Fibroblast of villous mesenchyme (primary cell): ENCODE results near the gene IFNGR2. TPM values are rescaled to one million over a fixed set of nuclear protein-coding genes. Genes with fewer than 3 reads are reported as not detected.

Experiments used
- DNase-seq: peaks from one replicate; pipeline ENCODE4 v3.0.0-alpha.2; 2010; ENCODE audit warnings: low read depth
- H3K4me3 ChIP-seq: 2 replicates; pipeline ENCODE4 v1.5.1; 2011; ENCODE audit warnings: low read depth, mild to moderate bottlenecking, low read length
- total RNA-seq: library from RNA; depleted of rRNA; stranded (reverse); fragments of >200 nt; gene quantifications from 2 replicates; pipeline ENCODE4 v1.2.3, GENCODE V29; 2012
- TF ChIP-seq, protein P1 (sequence below): IDR thresholded peaks from 2 replicates; pipeline ENCODE4 v1.5.1; 2012; ENCODE audit warnings: low read depth, mild to moderate bottlenecking, low read length; ENCODE audit not compliant: insufficient read depth

The IFNGR2 gene, protein sequence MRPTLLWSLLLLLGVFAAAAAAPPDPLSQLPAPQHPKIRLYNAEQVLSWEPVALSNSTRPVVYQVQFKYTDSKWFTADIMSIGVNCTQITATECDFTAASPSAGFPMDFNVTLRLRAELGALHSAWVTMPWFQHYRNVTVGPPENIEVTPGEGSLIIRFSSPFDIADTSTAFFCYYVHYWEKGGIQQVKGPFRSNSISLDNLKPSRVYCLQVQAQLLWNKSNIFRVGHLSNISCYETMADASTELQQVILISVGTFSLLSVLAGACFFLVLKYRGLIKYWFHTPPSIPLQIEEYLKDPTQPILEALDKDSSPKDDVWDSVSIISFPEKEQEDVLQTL
- 52.5 and 69.1 TPM in 2 replicates for total RNA-seq

DNA sequence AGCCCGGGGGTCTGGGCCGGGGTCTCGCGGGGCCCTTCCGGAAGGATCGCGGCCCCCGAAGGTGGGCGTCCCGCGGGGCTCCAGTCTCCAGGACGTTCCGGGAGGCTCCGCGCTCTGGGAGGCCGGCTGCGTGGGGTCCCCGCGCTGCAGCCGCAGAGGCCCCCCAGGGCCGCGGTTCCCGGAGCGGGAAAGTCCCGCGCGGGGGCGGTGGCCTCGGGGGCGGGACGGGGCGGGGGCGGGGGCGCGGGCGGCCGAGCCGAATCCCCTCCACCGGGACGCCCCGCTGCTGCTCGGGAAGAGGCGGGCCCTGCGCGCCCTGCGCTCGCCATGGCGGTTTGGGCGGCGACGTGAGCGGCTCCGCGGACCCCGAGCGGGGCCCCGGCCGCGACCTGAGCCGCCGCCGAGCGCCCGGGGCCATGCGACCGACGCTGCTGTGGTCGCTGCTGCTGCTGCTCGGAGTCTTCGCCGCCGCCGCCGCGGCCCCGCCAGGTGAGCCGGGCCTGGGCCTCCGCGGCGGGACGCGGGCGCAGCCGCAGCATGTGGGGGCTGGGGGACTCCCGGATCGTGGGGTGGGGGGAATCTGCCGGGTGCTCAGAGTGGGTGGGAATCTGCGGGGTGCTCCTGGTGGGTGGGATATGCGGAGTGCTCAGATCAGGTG, at the start of gene IFNGR2:
Gene IFNGR2 (plus strand): TSS at position 286 of the 658 bp plus-strand sequence. CDS start 131 bp downstream, at position 417.
- no peak for DNase-seq
- TF ChIP-seq, protein P1, sequence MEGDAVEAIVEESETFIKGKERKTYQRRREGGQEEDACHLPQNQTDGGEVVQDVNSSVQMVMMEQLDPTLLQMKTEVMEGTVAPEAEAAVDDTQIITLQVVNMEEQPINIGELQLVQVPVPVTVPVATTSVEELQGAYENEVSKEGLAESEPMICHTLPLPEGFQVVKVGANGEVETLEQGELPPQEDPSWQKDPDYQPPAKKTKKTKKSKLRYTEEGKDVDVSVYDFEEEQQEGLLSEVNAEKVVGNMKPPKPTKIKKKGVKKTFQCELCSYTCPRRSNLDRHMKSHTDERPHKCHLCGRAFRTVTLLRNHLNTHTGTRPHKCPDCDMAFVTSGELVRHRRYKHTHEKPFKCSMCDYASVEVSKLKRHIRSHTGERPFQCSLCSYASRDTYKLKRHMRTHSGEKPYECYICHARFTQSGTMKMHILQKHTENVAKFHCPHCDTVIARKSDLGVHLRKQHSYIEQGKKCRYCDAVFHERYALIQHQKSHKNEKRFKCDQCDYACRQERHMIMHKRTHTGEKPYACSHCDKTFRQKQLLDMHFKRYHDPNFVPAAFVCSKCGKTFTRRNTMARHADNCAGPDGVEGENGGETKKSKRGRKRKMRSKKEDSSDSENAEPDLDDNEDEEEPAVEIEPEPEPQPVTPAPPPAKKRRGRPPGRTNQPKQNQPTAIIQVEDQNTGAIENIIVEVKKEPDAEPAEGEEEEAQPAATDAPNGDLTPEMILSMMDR: no peak
- peak within 1 kb of the TSS; percentile 89 for H3K4me3 ChIP-seq

DNA sequence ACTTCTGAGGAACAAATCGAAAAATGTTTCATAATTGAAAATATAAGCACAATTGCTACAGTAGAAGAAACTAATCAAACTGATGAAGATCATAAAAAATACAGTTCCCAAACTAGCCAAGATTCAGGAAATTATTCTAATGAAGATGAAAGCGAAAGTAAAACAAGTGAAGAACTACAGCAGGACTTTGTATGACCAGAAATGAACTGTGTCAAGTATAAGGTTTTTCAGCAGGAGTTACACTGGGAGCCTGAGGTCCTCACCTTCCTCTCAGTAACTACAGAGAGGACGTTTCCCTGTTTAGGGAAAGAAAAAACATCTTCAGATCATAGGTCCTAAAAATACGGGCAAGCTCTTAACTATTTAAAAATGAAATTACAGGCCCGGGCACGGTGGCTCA, 47.9 kb upstream of the IFNGR2 start:
- TF ChIP-seq, protein P1: no peak
- H3K4me3 ChIP-seq: no peak overlapping the region
- peak; percentile 22 for DNase-seq

DNA sequence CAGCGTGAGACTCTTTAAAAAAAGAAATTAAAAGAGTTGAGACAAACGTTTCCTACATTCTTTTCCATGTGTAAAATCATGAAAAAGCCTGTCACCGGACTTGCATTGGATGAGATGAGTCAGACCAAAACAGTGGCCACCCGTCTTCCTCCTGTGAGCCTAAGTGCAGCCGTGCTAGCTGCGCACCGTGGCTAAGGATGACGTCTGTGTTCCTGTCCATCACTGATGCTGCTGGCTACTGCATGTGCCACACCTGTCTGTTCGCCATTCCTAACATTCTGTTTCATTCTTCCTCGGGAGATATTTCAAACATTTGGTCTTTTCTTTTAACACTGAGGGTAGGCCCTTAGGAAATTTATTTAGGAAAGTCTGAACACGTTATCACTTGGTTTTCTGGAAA, 47.2 kb upstream of the IFNGR2 start:
- no peak overlapping the region for H3K4me3 ChIP-seq
- TF ChIP-seq, protein P1: no peak
- DNase-seq: no peak

DNA sequence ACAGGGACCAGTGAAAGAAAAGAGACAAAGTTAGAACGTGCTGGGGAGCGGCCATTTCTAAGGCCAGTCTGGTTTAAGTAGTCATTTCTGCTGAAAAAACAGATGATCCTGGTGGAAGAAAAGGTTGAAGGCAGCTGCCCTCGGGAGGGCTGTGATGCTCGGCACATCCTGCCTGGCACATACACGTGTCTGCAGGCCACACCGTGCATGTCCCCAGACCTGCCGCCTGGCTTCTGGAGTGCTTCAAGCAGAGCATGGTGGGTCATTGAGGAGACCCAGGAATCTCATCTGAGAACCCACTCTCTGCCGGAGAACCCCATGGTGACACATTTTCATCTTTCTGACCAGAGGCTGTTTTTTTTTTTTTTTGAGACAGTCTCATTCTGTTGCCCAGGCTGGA, 46.0 kb upstream of the IFNGR2 start:
- no peak for DNase-seq
- TF ChIP-seq, protein P1: no peak
- no peak overlapping the region for H3K4me3 ChIP-seq

DNA sequence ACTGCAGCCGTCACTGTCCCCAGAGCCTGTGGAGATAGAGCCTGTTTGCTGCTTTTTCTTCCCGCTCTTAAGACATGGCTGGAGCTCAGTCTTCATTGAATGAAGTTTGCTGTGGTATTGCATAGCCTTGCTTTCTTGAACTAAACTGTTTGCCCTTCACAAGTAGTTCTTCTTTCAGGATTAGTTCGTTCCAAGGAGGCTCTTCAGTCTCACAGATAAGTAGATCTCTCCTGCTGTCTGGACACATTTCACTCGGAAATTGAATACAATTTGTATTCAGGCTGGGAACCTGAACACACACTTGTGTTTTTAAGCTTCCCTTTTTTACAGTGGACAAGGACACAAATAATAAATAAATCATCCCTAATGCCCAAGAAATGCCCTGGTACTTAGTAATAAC, 43.8 kb upstream of the IFNGR2 start:
- TF ChIP-seq, protein P1: no peak
- DNase-seq: no peak
- no peak overlapping the region for H3K4me3 ChIP-seq

DNA sequence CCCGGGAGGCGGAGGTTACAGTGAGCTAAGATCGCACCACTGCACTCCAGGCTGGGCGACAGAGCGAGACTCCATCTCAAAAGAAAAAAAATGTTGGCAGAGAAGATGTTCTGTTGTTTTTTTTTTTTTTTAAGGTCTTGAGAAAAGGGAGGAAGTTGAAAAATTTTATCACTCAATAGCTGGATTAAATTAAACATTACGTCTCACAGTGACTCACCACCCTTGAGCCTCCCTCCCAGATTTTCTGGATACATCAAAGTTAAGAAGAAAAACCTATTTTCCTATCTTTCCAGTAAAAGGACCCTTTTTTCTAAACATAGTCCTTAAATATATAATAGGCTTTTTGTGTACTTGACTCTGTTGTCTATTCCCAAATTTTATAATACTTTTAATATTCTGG, 42.9 kb upstream of the IFNGR2 start:
- peak; percentile 53 for DNase-seq

More for the DNA sequence above, 42.9 kb upstream of the IFNGR2 start:
- TF ChIP-seq, protein P1: no peak
- H3K4me3 ChIP-seq: no peak overlapping the region
